ENCODE results near the gene RAB42.

GRCh38 chr1:28601696-28602095, 9.6 kb downstream of the RAB42 start:
- TF ChIP-seq TAF1 (IDR thresholded peaks at IDR 0.05; ENCODE audit: borderline replicate concordance, low read depth, low read length) (no peak), POLR2A (IDR thresholded peaks at IDR 0.05; ENCODE audit: low read depth, low read length) (no peak), POLR2AphosphoS5 (IDR thresholded peaks at IDR 0.05; ENCODE audit: low read depth, low read length) (no peak)

All from GM12892 (cell line).